Measurements from ENCODE around the gene TRPC4AP.

TRPC4AP gene

GRCh38 chr20:34999782-35000181 is 92.8 kb downstream of the TRPC4AP start:
- no peak for DNase-seq

- DNase-seq, result no peak
These were observed 93.6 kb downstream of the TRPC4AP start for GRCh38 chr20:34999021-34999451.

- DNase-seq, result no peak
These were observed 94.2 kb downstream of the TRPC4AP start for GRCh38 chr20:34998331-34998950.

GRCh38 chr20:34997774-34998173 is 94.8 kb downstream of the TRPC4AP start:
- DNase-seq, result no peak

GRCh38 chr20:34997131-34997561 is 95.5 kb downstream of the TRPC4AP start:
- peak in 1 of 2 donors; percentile 14 for DNase-seq

- no peak for DNase-seq
These were observed 96.2 kb downstream of the TRPC4AP start for GRCh38 chr20:34996243-34997028.

GRCh38 chr20:34995696-34996095 is 96.9 kb downstream of the TRPC4AP start:
- no peak for DNase-seq

- DNase-seq, result no peak
These were observed 97.4 kb downstream of the TRPC4AP start for GRCh38 chr20:34995192-34995591.

GRCh38 chr20:34994509-34995131 is 98.0 kb downstream of the TRPC4AP start:
- no peak for DNase-seq

GRCh38 chr20:34993941-34994508 is 98.6 kb downstream of the TRPC4AP start:
- DNase-seq, result no peak

- no peak for DNase-seq
These were observed 99.7 kb downstream of the TRPC4AP start for GRCh38 chr20:34992751-34993417.

- no peak for DNase-seq
These were observed 101.9 kb downstream of the TRPC4AP start for GRCh38 chr20:34990661-34991214.

GRCh38 chr20:34990231-34990630 is 102.4 kb downstream of the TRPC4AP start:
- DNase-seq, result no peak

GRCh38 chr20:34989670-34990069 is 102.9 kb downstream of the TRPC4AP start:
- no peak for DNase-seq

GRCh38 chr20:34989118-34989517 is 103.5 kb downstream of the TRPC4AP start:
- DNase-seq, result no peak

GRCh38 chr20:34988191-34988540 is 104.4 kb downstream of the TRPC4AP start:
- DNase-seq, result no peak

GRCh38 chr20:34987288-34988190 is 105.1 kb downstream of the TRPC4AP start:
- DNase-seq, result no peak

GRCh38 chr20:34986311-34987287 is 106.0 kb downstream of the TRPC4AP start:
- no peak for DNase-seq

GRCh38 chr20:34985461-34986310 is 106.9 kb downstream of the TRPC4AP start:
- DNase-seq, result no peak
